D721Med (cell line): ENCODE measurements around the gene ALKAL2.

Experiments used
- DNase-seq: peaks from one replicate; pipeline ENCODE4 v3.0.0; 2011; ENCODE audit warnings: low spot score; ENCODE audit not compliant: insufficient read length
- FAIRE-seq: peaks from 2 replicates; lab custom pipeline; 2011; peaks lifted over from hg19 to GRCh38; lab: Jason Lieb, UNC
- CTCF ChIP-seq: IDR thresholded peaks from 2 replicates; pipeline ENCODE4 v1.5.1; 2012; ENCODE audit warnings: mild to moderate bottlenecking, control low read depth; ENCODE audit not compliant: insufficient read depth; ENCODE audit errors: missing control alignments

The ALKAL2 gene

DNA sequence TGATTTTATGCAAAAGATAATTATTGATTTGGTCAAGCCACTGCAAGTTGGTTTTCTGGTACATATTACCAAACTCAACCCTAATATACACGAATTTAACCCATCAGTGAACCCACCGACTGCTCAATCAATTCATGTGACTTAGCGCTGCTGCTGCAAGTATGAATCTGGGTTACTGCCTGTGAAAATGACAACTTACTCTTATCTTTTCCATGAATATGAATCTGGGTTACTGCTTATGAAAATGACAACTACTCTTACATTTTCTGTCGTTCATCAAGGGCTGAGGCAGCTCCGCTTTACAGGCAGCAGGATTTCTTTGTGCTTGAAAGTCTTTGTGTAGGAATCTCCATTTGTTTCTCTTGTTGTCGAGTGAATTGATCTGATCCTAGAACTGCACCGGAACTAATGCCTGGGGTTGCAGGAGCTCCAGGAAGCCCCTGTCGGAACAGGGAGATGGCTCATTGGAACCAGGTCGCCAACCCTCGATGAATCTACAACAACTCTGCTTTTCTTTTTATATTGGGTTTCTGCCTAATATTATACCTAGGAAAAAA is 22.1 kb upstream of the ALKAL2 start:
- no peak for TF ChIP-seq CTCF
- no peak for FAIRE-seq
- DNase-seq, result no peak

DNA sequence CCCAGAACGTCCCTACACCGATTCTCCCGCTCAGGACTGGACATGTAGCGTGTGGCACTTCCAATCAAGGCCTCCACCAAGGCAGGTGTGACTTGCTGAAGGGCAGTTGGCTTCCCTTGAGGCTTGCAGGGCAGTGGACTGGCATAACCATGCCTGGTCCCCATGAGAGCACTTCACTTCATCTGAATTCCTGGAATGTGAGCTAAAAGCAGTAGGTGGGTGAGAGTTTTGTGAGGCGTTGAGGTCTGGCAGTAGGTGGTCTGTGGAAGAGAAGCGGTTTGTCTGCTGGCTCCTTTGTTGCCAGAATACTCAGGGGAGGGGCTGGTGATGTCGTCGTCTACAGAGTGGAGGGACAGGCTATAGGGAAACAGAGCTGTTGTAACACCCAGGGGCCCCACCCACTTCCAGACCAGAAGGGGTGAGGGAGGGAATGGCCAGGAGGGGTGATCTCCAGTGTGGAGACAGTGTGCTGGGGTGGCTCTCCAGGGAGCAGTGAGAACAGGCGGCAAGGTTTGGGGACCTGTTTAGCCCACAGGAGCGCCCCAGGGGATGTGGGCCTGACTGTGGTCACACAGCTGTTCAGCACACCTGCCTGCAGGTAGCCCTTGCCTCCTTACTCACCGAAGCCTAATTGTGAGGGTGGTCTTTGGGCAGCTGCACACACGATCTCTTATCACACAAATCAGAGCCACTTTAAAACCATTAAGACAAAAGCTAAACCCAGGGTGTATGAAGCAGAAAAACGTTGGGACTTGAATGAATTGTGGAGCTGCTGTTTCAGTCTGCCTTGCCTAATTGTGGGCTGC is 21.5 kb upstream of the ALKAL2 start:
- TF ChIP-seq CTCF, result no peak
- DNase-seq (no peak), FAIRE-seq (no peak)

- DNase-seq (no peak), FAIRE-seq (no peak)
- TF ChIP-seq CTCF, result no peak
These were observed 17.5 kb upstream of the ALKAL2 start for GRCh38 chr2:305366-305765.

DNA sequence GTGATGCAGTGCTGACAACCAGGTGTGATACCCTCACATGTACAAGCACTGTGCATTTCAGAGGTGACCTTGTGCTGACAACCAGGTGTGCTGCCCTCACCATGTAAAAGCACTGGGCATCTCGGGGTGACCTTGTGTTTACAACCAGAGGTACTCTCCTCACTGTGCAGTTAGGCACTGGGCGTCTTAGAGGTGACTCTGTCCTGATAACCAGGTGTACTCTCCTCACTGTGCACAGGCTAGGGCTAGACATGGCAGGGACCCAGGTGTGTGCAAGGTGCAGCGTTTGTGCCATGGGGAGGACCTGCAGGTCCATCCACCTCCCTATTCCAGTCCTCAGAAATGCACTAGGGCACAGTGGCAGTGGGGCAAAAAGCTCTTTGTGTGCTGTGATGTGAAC is 8.5 kb upstream of the ALKAL2 start:
- FAIRE-seq (no peak), DNase-seq (no peak)
- TF ChIP-seq CTCF, result no peak

GRCh38 chr2:295090-295489 is 7.2 kb upstream of the ALKAL2 start:
- no peak for TF ChIP-seq CTCF
- DNase-seq (no peak), FAIRE-seq (no peak)

GRCh38 chr2:290090-290722 is 2.3 kb upstream of the ALKAL2 start:
- DNase-seq (peak; percentile 41), FAIRE-seq (no peak)
- TF ChIP-seq CTCF, result peak; percentile 76
